Heart right ventricle (tissue), 16 donors: ENCODE data around the gene MT3. TPM values are rescaled to one million over a fixed set of nuclear protein-coding genes. Genes with fewer than 3 reads are reported as not detected.

Source experiments
- ATAC-seq, 8 donors: fragments of 200-7000 bp; cut with Tn5 transposase; one replicate each; pipeline ENCODE4 v1.9.1; 2020; ENCODE audit warnings: mild to moderate bottlenecking in 8 of 8, moderate library complexity in 8 of 8, moderate number of reproducible peaks in 1 of 8
- DNase-seq, 2 donors: peaks; one replicate each; pipeline ENCODE4 v3.0.0-alpha.2; 2020
- H3K27ac ChIP-seq, 10 donors: fragments of 200-600 bp; sonication (generic) in 2 of 10; one replicate each; pipeline versions ENCODE4 v1.5.0 to v1.8.0; 2020 to 2022; ENCODE audit warnings: mild to moderate bottlenecking in 3 of 10
- H3K27me3 ChIP-seq, 7 donors: fragments of 200-600 bp; one replicate each; pipeline ENCODE4 v1.8.0; 2021 to 2022; ENCODE audit warnings: mild to moderate bottlenecking in 2 of 7
- H3K36me3 ChIP-seq, 9 donors: fragments of 200-600 bp; sonication (generic) in 1 of 9; one replicate each; pipeline versions ENCODE4 v1.5.0 to v1.8.0; 2020 to 2022; ENCODE audit warnings: mild to moderate bottlenecking in 2 of 9
- H3K4me1 ChIP-seq, 9 donors: fragments of 200-600 bp; sonication (generic) in 1 of 9; one replicate each; pipeline versions ENCODE4 v1.5.0 to v1.8.0; 2020 to 2022; ENCODE audit warnings: mild to moderate bottlenecking in 4 of 9
- H3K4me3 ChIP-seq, 10 donors: fragments of 200-600 bp; sonication (generic) in 2 of 10; one replicate each; pipeline versions ENCODE4 v1.5.0 to v1.8.0; 2020 to 2022; ENCODE audit warnings: mild to moderate bottlenecking in 7 of 10, moderate library complexity in 2 of 10
- H3K9me3 ChIP-seq, 11 donors: fragments of 200-600 bp in 10 of 11; sonication (generic) in 2 of 11; one replicate each; pipeline versions ENCODE4 v1.5.0 to v1.8.0; 2013 to 2022; ENCODE audit warnings: mild to moderate bottlenecking in 2 of 11, control low read depth in 1 of 11, moderate library complexity in 1 of 11
- WGBS, 2 donors: extraction: QIAGEN DNeasy Blood & Tissue Kit; methylation state at CpG; one replicate each; pipeline ENCODE4 v1.1.7; 2013; ENCODE audit warnings: inconsistent platforms in 1 of 2; 5-methylcytosine and 5-hydroxymethylcytosine counted together
- intact Hi-C, 10 donors: fragments of 100-400 bp; cut with DNase I; formaldehyde crosslinking; loops; one replicate each; pipeline versions ENCODE4 v1.11.1 to v1.14.2; 2022
- polyA plus RNA-seq, 2 donors: library from polyadenylated mRNA; stranded (reverse); fragments of 200-250 nt; gene quantifications; one replicate each; pipeline ENCODE4 v1.2.3, GENCODE V29; 2013
- total RNA-seq, 10 donors: library from RNA; stranded (reverse); fragmentation: NEBNext Ultra II Directional in 3 of 10; extraction: Animal tissue kit (Norgen Biotek cat#: 25700) in 3 of 10; gene quantifications; one replicate each; pipeline versions ENCODE4 v1.2.1 to v1.2.4, GENCODE V29; 2021 to 2023
- TF ChIP-seq, protein P1 (sequence below), 9 donors: fragments of 200-600 bp; sonication (generic) in 2 of 9; IDR thresholded peaks; one replicate each; pipeline versions ENCODE4 v1.5.0 to v1.8.0; 2021 to 2022; ENCODE audit warnings: antibody characterized with exemption in 9 of 9, mild to moderate bottlenecking in 5 of 9, moderate library complexity in 1 of 9
- donor health status: Arrhythmogenic right ventricular cardiomyopathy.
- donor health status: ischemic (EF 13 %, LVEDD 7.1; RV severe dilation, severe dysfunction).
- donor health status: healthy with polysubstance abuse.
- donor health status: DM: no; HTN: yes; CAD: no.
- donor health status: DM: no; HTN: no; CAD: no.
- donor health status: ischemic (EF 25% LVEDD 6.9; RV normal size, moderate dysfunction).
- donor health status: ischemic (EF 25% LVEDD 5.7; RV mildly dilated, moderate dysfunction).
- donor health status: healthy.
- donor health status: DM: yes; HTN: yes; CAD: no.
- donor health status: Ischemic cardiomyopathy.
- donor health status: ischemic (EF 35%, LVEDD 5.7; RV mildly dilated, moderate dysfunction).
- donor health status: nonischemic (EF 11% LVEDD 7.7; RV severe dilation, severe dysfunction).
- donor health status: DM: yes; HTN: yes; CAD: no.
- donor health status: PGD.
- donor health status: ischemic (EF 29% LVEDD 5.4; RV normal size, mild dysfunction).
- donor health status: nonischemic (EF 23%, LVEDD 6.1; RV moderate dilation, normal function).

The MT3 gene
- total and polyA plus RNA-seq, 12 donors = 1.9 to 29.8 (median 4.4) TPM

DNA sequence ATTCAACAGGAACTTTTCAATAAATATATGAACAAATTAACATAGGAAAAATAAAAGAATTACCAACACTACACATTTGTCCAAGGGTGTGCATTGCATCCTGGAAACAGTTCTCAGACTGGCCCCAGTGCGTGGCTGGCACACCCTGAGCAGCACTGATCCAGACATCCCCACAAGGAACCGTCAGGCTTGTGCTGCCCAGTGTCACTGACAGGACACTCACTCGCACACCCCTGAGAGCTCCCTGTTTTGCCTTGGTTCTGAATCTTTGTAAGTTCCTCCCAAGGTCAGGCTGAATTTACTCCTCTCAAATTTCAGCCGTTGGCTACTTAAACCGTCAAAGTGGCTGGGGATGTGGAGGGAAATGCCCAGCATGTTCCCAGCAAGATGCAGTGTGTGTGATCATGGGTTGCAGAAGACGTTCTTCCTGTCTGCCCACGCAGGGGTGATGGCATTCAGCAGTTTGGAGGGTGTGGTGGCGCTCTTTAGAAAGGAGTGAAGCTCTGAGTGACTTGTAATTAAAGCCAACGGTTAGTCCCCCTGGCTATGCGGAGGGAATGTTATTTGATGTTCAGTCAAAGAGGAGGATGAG is 20.8 kb downstream of the MT3 start:
- peaks cover 25 to 68% (median 60%) of the 10 kb centered on the region in 9 donors for H3K4me1 ChIP-seq
- whole genome bisulfite sequencing, 2 donors = 16 to 24% methylated on average over 10 of the region's 10 CpGs

DNA sequence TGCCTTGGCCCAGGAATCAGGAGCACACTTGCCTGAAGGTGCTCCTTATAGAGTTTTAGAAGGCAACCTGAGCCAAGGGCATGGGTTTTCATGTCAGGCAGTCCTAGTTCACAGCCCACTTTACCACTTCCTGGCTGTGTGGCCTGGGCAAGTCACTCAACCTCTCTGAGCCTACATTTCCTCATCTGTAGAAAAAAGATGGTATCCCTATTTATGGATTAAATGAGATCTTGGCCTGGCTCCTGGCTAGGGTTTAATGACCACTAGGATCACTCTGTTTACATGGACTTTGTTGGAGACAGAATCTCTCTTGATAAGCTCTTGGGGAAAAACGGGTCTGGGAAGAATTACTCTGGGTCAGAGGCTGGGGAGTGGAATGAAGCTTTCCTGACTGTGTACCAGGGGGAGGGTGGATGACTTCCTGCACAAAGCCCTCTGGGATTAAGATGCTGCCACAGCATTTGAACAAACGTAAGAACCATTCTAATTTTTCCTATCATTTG is 21.3 kb downstream of the MT3 start:
- ATAC-seq (peak in 2 of 8 donors; percentile 4), DNase-seq (peak in 1 of 2 donors; percentile 52)
- H3K9me3 ChIP-seq = no peaks in the 10 kb centered on the region
- H3K4me1 ChIP-seq = peaks cover 25 to 66% (median 60%) of the 10 kb centered on the region in 9 donors
- H3K27ac ChIP-seq = peak overlapping the region; percentile 84 to 99 (median 93)
- WGBS, 2 donors = 16 to 52% methylated on average over 2 of the region's 2 CpGs
- no peaks in the 10 kb centered on the region for H3K27me3 ChIP-seq
- TF ChIP-seq, protein P1, sequence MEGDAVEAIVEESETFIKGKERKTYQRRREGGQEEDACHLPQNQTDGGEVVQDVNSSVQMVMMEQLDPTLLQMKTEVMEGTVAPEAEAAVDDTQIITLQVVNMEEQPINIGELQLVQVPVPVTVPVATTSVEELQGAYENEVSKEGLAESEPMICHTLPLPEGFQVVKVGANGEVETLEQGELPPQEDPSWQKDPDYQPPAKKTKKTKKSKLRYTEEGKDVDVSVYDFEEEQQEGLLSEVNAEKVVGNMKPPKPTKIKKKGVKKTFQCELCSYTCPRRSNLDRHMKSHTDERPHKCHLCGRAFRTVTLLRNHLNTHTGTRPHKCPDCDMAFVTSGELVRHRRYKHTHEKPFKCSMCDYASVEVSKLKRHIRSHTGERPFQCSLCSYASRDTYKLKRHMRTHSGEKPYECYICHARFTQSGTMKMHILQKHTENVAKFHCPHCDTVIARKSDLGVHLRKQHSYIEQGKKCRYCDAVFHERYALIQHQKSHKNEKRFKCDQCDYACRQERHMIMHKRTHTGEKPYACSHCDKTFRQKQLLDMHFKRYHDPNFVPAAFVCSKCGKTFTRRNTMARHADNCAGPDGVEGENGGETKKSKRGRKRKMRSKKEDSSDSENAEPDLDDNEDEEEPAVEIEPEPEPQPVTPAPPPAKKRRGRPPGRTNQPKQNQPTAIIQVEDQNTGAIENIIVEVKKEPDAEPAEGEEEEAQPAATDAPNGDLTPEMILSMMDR (IDR thresholded peaks at IDR 0.05) = no peak
- intact Hi-C loops = loop anchor here in 2 of 10 donors (1.0 to 2.0 kb wide), 2 partner anchors 14 to 15 kb away; partner anchors contain the start of gene MT1E (in 2 of the 2)
- peak overlapping the region in 4 of 10 donors; percentile 53 to 78 (median 74) for H3K4me3 ChIP-seq
- H3K36me3 ChIP-seq = no peaks in the 10 kb centered on the region

More for the DNA sequence above, 20.8 kb downstream of the MT3 start:
- H3K27me3 ChIP-seq = no peaks in the 10 kb centered on the region
- H3K27ac ChIP-seq = peak overlapping the region; percentile 84 to 99 (median 93)
- TF ChIP-seq, protein P1 (IDR thresholded peaks at IDR 0.05) = no peak
- H3K36me3 ChIP-seq = no peaks in the 10 kb centered on the region
- peak overlapping the region in 9 of 10 donors; percentile 53 to 78 (median 73) for H3K4me3 ChIP-seq
- no peaks in the 10 kb centered on the region for H3K9me3 ChIP-seq
- DNase-seq (no peak), ATAC-seq (peak in 4 of 8 donors; percentile 9 to 20 (median 14))
- intact Hi-C loops = loop anchor here in 1 of 10 donors (2.0 kb wide), 1 partner anchor 15 kb away; the partner anchor contains the start of gene MT1E

DNA sequence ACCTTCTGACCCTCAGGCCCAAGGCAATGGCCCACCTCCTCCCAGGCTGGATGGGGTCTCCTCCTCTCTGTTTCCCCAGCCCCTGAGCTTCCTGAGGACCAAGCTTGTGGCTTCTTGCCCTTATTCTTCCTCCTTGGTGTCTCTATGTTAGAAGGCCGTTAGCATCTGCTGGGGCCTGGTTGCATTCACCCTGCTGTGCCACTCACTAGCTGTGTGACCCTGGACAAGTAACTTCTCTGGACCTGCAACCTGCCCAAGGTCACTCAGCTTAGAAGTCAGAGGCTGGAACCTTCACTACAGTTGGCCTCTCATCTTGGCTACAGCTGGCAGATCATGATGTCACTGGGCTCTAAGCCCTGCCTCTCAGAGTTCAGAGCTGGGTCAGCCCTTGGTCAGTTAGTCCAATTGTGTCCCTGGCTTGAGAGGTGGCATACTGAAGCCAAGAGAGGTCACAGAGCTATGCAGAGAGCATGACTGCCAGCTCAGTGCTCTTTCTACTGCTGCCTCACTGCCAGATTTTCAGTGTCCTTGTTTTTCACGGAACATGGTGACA is 22.0 kb downstream of the MT3 start:
- DNase-seq = peak; percentile 59 to 79
- peaks cover 20 to 59% (median 55%) of the 10 kb centered on the region in 9 donors for H3K4me1 ChIP-seq

DNA sequence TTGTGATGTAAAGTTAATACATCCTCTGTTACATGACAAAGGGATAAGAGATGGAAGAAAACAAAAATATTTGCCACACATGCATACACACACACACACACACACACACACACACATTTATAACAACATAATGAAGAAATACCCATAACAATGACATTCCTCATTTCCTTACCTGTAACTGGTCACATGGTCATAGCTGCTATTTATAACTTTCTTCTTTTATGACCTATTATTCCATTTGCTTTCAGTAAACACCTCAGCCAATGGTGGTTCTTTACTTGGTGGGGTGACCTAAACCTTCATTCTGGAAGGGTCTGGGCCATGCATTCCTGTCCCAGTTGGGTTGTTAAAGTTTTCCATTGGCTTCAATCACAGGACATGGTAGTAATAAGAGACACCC is 24.4 kb downstream of the MT3 start:
- H3K4me1 ChIP-seq = peaks cover 18 to 60% (median 56%) of the 10 kb centered on the region in 9 donors

More for the DNA sequence above, 22.0 kb downstream of the MT3 start:
- Histone ChIP-seq H3K4me3 (no peak overlapping the region), H3K27ac (peak overlapping the region; percentile 84 to 99 (median 93)), H3K9me3 (no peaks in the 10 kb centered on the region), H3K27me3 (no peaks in the 10 kb centered on the region), H3K36me3 (no peaks in the 10 kb centered on the region)
- TF ChIP-seq, protein P1 (IDR thresholded peaks at IDR 0.05) = no peak
- ATAC-seq = peak; percentile 10 to 80 (median 52)
- 38 to 47% methylated on average over 2 of the region's 2 CpGs for WGBS, 2 donors
- intact Hi-C loops = loop anchor here in 2 of 10 donors (1.0 to 2.0 kb wide), 2 partner anchors 13 to 14 kb away; partner anchors contain the start of gene MT1E (in 2 of the 2)

More for the DNA sequence above, 24.4 kb downstream of the MT3 start:
- ATAC-seq (no peak), DNase-seq (no peak)
- intact Hi-C loops = no loop called here
- Histone ChIP-seq H3K27ac (no peak overlapping the region), H3K4me3 (no peak overlapping the region), H3K36me3 (no peaks in the 10 kb centered on the region), H3K27me3 (peaks cover 0 to 20% (median 0%) of the 10 kb centered on the region in 7 donors), H3K9me3 (no peaks in the 10 kb centered on the region)
- TF ChIP-seq, protein P1 (IDR thresholded peaks at IDR 0.05) = no peak
